T47D (cell line): Measurements from ENCODE around the gene IKZF2.

Experiments
- DNase-seq, 2 experiments: peaks; one replicate each; pipeline versions ENCODE4 v3.0.0 to v3.0.0-alpha.2; 2011 to 2012; ENCODE audit warnings: low read depth in 1 of 2, low spot score in 1 of 2
- JUND ChIP-seq: IDR thresholded peaks from 2 replicates; pipeline ENCODE4 v1.6.1; 2012; ENCODE audit warnings: low read depth
- in situ Hi-C: cut with HindIII; loops from 2 replicates; pipeline ENCODE4 v1.10.0; 2016; ENCODE audit warnings: low sequenced_read_pairs, low pct_unique_long_range_greater_than_20kb

The IKZF2 gene

DNA sequence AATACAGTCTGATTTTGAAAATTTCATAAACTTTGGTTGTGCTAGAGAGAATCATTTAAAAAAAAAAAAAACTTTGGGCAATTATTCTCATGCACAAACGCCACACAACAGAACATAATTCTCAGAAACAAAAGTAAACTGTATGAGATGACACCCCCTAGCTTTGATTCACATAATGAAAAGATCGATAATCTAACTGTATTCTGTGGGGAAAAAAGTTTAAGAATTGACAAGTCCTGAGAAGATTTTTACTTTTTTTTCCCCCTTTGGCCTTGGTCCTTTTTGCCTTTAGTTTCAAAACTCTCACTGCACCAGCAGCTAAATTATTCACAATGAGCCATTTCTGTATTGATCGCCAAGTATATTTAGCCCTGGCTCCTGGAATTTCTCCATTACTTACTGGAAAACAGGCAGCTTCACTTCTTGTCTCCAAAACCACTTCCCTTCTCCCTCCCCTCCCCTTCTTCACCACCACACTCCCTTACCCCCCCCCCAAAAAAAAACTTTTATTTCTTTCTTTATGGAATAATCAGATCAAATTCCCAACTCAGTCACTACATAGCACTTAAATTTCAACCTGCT, 2.0 kb downstream of the IKZF2 start:
- DNase-seq: no peak
- in situ Hi-C loops: no loop called here
- TF ChIP-seq JUND: no peak

DNA sequence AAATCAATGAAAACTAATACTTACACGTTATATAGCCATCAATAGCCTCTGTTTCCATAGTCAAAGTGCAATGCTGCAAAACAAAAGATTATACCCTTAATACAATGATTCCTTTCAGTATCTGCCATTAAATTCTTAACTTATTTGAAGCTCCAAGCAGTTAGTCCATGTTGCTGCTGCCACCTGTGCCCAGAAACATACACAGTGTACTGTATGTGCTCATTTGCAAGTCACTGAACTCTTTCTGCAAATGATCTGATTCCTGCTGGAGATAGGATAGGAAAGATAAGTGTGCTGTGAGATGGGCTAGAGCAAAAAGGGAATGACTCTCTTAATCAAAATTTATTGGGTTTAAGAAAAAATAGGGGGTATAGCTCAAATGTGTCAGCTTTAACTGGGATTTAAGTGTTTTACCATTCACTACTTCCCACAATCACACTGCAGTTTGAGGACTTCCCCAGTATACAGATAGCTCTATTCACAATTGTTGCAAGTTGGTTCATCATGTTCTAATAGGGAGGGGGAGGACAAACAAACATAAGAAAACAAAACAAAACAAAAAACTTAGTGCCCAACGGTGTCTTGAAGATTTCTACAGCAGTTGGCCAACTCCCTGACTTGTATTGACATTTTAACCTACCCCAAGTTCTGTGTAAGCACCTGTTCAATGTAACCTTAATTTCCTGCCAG, 2.7 kb downstream of the IKZF2 start:
- DNase-seq: no peak
- in situ Hi-C loops: no loop called here
- TF ChIP-seq JUND: no peak

DNA sequence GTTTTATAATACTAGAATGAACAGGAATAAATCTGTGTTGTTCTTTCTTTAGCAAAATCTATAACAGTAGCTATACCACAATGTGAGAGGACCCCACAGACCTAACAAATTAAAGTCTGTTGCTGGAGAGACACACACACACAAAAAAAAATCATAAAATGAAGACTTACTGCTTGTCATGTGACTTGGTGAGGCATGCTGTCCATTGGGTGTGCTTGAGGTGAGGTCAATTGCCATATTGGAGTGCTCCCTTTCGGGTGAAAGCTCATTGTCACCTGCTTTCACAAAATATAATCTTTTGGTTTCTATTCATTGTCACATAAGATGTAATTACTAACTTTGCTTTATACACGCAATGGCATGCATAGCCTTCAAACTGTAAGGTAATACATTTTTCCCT, 3.9 kb downstream of the IKZF2 start:
- in situ Hi-C loops: no loop called here
- no peak for TF ChIP-seq JUND
- DNase-seq: no peak

- TF ChIP-seq JUND: no peak
- no peak for DNase-seq
- in situ Hi-C loops: no loop called here
Observed at GRCh38 chr2:213145715-213146242, 5.6 kb downstream of the IKZF2 start.

DNA sequence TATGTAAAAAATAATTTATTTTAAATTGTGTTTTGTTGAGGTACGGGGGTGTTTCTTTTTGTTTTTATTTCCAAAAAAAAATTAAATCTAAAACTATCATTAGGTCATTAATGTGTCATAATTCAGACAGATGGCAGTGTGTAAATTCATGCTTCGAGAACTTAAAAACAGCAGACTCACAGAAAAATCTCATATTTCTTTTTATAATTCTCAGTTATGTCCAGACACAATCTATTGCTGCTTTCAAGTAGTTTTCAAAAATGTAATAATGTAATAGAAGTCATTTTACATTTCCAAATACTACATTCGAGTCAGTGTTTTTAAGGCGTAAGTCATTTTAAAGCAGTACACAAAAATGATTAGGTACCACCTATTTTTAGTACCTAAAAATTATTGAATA, 14.3 kb downstream of the IKZF2 start:
- in situ Hi-C loops: no loop called here
- TF ChIP-seq JUND: no peak
- DNase-seq: no peak

GRCh38 chr2:213129311-213129710, 22.1 kb downstream of the IKZF2 start:
- no peak for TF ChIP-seq JUND
- no peak for DNase-seq
- in situ Hi-C loops: no loop called here

DNA sequence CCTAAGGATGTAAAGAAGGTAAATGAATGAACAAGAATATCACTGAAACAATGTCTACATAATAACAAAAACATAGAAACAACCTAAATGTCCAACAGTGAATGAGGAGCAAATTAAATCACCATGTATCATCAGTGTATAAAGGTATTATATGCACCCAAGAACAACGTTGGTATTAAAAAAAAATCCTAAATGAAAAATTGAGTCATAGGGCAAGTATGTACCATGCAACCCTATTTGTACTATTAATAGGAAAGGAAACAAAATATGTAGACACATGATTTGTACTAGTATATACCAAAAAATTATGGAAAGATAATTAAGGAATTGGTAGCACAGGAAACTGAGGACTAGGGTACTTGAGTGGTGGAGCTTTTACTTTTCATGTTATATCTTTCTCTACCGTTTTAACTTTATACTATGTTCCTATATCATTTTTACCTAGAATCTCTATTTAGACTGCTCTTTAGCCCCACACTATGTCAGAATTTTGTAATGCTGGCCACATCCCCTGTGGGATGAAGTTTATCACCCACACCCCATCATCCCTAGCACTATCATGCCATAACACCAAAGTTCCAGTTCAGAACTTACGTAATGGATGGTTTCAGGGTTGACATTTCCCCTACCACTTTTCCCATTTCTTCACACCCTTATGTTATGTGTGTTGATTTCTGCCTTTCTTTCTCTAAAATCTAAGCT, 25.6 kb downstream of the IKZF2 start:
- no peak for DNase-seq
- in situ Hi-C loops: no loop called here
- TF ChIP-seq JUND: no peak

GRCh38 chr2:213122725-213123124, 28.7 kb downstream of the IKZF2 start:
- in situ Hi-C loops: no loop called here
- DNase-seq: no peak
- no peak for TF ChIP-seq JUND

- TF ChIP-seq JUND: no peak
- in situ Hi-C loops: no loop called here
- no peak for DNase-seq
Observed at GRCh38 chr2:213121690-213122089, 29.7 kb downstream of the IKZF2 start.

DNA sequence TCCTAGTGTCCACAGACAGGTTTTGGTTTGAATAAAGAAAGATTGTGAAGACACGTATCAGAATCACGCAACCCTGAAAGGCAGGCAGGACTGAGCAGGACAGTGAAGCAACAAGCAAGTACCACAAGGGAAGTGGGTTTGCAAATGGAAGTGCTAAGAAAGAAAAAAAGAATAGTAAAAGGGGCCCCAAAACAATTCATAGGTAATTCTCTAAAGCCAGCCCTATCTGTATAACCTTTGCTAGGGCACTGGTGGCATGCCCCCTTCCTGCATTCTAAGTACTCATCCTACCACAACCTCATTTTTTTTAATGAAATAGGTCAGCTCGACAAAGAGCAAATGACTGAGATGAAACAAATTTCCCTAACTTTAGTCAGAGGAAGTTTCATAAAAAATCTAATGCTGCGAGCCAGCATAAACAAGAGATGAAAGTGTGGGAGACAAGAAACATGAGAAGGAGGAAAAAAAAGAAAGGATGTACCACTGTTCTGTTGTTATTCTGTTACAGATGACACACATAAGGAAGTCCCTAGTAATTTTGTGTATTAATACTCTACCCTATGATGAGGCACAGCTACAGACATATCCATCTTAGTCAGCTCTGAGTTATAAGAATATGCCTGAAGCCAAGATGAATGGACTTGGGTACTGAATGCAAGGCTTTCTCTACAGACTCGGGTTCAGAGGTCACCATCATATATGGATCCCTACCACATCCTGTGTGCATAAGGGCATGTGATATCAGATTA, 32.2 kb downstream of the IKZF2 start:
- TF ChIP-seq JUND: no peak
- in situ Hi-C loops: no loop called here
- DNase-seq: no peak

- TF ChIP-seq JUND: no peak
- in situ Hi-C loops: no loop called here
- DNase-seq: no peak
Observed at GRCh38 chr2:213108308-213108707, 43.1 kb downstream of the IKZF2 start.

- no peak for TF ChIP-seq JUND
- in situ Hi-C loops: no loop called here
- no peak for DNase-seq
Observed at GRCh38 chr2:213107728-213108127, 43.7 kb downstream of the IKZF2 start.

GRCh38 chr2:213105212-213105611, 46.2 kb downstream of the IKZF2 start:
- in situ Hi-C loops: no loop called here
- no peak for TF ChIP-seq JUND
- DNase-seq: peak in 1 of 2 experiments; percentile 19
